ENCODE results near the gene CSRNP2.
"Not testable (repeated sequence)": the region's sequence is repeated elsewhere in the genome, so short reads cannot be mapped to it uniquely, and the experiment has no call there.

CSRNP2 gene

DNA sequence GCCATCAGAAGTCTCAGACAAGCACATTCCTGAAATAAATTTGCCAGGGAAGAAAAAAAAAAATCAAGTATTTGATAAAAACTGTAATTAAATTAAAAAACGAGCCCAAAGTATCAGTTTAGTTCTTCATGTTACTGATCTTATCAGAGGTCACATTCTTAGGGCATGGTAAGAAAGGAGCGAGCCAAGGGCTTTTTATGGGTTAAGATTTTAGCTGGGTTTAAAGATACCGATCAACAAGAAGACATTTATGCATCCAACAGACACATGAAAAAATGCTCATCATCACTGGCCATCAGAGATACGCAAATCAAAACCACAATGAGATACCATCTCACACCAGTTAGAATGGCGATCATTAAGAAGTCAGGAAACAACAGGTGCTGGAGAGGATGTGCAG lies 5.0 kb downstream of the CSRNP2 start:
- DNase-seq (ENCODE audit: low read depth in 2 of 2): not testable (repeated sequence)

DNA sequence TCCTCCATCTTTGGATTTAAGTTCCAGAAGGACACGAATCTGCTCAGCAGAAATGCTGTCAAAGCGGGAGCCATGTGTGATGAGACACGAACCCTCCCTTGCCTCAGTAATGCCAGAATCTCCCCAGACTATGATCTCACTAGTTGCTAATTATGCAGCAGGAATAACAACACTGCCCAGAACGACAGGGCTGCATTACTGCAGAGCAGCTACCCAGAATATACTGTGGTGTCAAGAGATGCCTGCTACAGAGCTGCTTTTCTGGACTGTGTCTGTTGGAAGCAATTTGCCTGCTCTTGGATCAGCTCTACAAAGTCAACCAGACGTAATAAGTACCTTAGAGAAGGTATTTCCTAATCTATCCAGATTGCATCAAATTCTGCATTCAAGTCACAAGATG lies 5.5 kb downstream of the CSRNP2 start:
- no peak for DNase-seq (ENCODE audit: low read depth in 2 of 2)

DNA sequence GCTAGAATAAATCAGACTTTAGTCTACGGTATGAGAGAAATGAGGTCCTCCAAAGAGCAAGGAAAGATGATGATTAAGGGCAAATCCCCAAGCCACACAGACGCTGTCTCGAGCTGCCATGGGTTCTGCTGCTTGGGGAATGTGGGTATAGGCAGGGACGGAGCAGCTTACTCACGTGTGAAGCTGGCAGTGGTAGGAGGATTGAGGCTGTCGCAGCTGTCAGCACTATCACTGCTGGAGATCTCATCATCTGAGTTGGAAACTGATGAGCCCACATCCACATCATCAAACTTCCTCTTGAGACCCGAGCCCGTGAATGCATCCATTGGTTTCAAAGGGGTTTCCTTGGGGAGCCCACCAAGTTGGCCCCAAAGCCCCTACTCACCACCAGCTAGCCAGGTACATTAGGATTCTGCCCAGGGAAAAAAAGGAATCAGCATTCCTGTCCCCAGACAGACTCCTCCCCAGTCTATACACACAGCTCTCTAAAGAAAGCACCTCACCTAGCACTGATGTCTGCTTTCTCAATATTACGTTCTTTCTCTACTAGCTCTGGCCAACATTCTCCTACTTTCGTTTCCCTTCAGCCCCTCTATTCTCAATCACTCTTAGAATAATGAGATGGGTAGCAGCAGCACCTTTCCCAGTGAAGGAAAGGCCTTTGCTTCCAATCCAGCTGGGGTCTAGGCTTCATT lies 7.0 kb downstream of the CSRNP2 start:
- DNase-seq (ENCODE audit: low read depth in 2 of 2): no peak

DNA sequence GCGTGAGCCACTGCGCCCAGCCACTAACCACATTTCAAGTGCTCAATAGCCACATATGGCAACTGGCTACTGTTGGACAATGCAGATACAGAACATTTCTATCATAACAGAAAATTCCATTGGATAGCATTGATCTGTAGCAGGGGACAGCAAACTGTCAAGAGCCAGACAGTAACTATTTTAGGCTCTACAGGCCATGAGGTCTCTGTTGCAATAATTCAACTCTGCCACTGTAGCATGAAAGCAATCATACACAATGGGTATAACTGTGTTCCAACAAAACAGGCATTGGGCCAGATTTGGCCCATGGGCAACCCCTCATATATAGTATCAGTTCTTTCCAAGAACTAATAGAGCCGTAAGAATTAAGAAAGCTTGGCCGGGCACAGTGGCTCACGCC lies 8.0 kb downstream of the CSRNP2 start:
- no peak for DNase-seq (ENCODE audit: low read depth in 2 of 2)

DNA sequence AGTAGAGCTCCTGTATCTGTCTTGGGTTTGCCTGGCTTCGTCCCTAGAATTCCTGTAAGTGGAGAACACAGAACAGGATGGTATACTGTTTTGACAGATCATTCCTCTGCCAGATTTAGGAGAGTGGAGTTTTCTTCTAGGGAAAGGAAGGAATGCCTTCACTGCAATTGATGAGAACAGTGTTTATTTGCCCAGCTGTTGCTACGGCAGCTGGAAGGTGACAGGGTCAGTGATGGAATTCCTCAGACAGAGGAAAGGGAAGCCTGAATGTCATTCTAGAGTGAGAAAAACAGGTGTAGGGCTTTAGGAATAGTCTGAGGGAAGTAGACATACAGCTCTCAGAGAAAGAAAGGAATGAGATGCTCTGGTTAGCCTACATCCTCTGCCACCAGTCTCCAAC lies 11.7 kb downstream of the CSRNP2 start:
- DNase-seq (ENCODE audit: low read depth in 2 of 2): no peak

DNA sequence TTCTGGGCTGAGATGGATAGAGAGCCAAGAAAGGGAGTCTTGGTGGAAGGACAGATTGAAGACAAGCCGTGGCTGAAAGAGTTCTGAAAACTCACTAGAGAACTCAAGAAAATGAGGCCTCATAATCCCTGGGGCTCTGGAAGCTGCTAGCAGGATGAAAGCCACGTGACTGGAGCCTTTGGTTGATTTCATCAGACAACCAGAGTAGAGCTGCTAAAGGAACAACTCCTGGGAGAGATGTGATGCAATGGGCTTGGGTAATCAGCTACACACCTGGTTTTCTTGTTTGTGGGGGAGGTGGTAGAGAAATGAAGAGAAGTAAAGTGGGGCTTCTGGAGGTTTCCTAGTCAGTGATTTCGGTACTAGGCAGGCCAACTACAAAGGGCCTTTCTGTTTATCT lies 13.4 kb downstream of the CSRNP2 start:
- DNase-seq (ENCODE audit: low read depth in 2 of 2): no peak

DNA sequence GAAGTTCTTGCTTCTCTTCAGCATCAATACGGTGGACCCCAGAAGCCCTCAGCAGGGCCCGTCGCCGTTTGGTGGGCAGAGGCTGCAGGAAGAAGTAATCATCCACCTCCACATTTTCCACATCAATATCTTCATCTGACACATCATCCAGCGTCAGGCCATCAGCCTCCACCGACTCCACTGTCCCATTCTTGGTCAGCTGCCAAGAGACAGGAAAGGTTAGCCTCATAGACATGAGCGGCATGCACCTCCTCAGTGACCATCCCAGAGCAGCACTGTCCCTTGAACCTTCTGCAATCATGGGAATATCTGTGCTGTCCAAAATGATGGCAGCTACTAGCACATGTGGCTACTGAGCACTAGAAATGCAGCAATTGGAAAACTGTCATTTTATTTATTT lies 15.6 kb downstream of the CSRNP2 start:
- no peak for DNase-seq (ENCODE audit: low read depth in 2 of 2)

DNA sequence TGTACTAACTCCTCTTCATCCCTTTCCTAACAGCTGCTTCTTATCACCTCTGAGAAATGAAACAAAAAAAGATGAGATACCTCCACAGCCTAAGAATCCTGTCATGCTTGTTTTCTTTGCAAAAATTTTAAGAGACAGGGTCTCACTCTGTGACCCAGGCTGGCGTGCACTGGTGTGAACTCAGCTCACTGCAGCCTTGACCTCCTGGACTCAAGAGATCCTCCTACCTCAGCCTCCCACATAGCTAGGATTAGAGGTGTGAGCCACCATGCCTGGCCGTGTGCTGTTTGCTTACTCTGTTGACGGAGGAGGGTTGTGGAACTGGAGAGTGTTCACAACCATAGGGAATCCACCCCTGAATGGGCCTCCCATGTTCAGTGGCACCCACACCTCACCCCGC lies 16.2 kb downstream of the CSRNP2 start:
- DNase-seq (ENCODE audit: low read depth in 2 of 2): no peak

DNA sequence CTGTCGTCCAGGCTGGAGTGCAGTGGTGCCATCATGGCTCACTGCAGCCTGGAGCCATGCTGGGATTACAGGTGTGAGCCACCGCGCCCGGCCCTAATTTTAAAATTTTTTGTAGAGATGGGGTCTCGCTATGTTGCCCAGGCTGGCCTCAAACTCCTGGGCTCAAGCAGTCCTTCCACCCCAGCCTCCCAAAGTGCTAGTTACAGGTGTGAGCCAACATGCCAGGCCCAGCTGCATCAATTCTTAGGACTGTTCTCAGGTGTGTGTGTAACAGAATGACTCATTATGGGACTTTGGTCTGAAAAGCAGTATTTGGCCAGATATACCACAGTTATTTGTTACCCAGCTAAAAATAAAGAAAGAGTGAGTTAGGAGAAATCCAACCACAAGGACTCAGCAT lies 17.9 kb downstream of the CSRNP2 start:
- no peak for DNase-seq (ENCODE audit: low read depth in 2 of 2)

DNA sequence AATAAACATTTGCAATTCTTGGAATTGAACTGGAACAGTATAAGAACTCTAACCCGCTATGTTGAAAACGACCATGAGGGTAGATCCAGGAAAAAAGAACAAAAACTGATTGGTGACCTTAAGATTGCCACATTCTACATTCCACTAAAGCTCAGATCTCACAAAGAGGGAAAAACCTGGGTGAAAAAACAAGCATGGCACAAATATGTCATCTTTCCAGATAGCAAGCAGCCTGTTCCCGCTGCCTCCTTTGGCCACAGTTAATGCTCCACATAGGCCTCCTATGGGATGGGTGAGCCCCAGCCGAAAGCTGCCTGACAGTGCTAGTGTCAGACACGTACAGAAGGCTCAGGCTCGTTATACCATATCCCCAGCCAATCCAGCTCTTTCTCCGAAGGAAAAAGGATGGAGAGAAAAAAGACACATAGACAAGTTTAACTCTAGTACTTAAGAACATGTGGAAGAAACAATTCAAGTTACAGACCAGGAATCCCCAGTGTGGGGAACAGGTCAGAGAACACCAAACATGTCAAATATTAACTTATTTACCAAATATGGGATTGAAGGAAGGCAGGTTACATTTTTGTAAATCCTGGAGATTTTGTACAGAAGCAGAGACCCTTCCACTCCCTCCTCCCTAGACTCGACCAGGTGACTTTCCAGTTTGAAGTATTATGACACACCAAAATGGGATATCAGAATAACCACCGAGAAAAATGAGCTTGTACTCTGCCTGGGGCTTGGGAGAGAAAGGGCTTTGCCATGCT lies 20.6 kb downstream of the CSRNP2 start:
- no peak for DNase-seq (ENCODE audit: low read depth in 2 of 2)

DNA sequence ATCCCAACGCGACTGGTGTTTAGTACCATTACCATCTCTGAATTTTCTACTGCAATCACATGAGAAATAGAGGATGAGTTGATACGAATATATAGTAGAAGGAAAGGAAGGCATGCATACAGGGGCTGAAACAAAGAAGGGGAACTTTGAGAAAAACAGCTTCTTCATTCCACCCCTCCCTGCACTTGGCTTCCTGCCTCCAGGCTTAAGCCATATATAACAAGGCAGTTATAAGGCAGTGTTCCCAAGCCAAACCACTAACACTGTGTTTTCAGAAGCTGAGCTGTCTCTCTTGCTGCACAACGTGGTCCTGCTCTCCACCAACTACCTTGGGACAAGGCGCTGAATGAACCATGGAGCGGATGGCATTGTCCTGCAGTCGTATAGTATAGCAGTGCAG lies 24.3 kb downstream of the CSRNP2 start:
- DNase-seq (ENCODE audit: low read depth in 2 of 2): no peak

DNA sequence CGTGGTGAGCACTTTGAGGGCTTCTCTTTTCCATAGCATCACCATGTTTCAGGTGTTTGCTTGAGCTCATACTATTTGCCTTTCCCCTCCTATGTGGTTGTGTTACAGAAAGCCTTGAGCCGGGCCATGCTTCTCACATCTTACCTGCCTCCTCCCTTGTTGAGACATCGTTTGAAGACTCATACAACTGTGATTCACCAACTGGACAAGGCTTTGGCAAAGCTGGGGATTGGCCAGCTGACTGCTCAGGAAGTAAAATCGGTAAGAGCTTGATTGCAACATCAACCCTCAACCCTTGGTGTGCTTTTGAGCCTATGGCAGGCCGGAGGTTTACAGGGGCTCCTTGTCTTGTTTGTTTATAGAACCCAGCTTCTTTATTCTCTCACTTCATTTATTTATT lies 27.2 kb downstream of the CSRNP2 start:
- DNase-seq (ENCODE audit: low read depth in 2 of 2): no peak

DNA sequence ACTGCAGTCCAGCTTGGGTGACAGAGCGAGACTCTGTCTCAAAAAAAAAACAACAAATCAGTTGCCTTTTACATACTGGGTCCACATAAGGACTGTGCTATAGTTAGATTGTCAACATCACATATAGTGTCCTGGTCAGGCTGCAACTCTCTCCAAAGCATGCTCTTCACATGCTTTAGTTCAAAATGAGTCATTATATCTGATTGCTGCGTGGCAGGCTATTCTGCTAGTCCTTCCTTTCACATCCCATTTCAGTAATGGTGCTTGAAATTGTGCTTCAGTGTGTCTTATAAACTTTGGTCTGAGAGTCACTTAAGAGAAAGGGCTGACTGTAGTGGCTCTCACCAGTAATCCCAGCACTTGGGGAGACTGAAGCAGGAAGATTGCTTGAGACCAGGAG lies 28.3 kb downstream of the CSRNP2 start:
- no peak for DNase-seq (ENCODE audit: low read depth in 2 of 2)

DNA sequence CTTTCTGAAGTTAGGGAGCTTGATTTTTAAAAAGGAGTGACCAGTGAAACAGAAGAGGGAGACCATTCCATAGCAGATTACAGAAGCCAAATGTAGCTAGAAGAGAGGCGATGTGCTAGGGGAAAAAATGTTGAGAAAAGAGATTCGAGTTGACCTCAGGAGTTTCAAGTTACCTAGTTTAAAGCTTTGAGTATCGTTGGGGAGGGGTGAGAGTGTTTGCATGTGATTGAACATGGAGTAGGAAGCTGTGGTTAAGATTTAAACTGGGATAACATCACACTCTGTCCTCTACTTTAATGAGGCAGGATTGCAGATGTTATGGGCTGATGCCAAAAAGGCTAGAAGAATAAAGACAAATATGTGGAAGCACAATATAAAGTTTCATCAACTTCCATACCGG lies 31.6 kb downstream of the CSRNP2 start:
- no peak for DNase-seq (ENCODE audit: low read depth in 2 of 2)

DNA sequence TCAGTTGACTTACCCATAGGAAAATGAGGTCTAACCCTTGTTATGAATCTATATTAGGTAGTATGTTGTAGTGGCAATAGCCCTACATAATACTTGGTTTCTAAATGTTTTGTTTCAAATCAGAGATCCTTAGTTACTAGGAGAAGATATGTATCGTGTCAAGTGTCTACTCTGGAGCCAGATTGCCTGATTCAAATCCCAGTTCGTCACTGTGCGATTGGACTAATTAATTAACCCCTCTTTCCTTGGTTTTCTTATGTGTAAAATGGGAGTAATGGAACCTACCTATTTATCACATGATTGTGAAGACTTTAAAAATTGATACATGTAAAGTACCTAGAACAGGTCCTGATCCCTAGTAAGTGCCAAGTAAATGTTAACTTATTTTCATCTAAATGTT lies 33.9 kb downstream of the CSRNP2 start:
- DNase-seq (ENCODE audit: low read depth in 2 of 2): no peak

DNA sequence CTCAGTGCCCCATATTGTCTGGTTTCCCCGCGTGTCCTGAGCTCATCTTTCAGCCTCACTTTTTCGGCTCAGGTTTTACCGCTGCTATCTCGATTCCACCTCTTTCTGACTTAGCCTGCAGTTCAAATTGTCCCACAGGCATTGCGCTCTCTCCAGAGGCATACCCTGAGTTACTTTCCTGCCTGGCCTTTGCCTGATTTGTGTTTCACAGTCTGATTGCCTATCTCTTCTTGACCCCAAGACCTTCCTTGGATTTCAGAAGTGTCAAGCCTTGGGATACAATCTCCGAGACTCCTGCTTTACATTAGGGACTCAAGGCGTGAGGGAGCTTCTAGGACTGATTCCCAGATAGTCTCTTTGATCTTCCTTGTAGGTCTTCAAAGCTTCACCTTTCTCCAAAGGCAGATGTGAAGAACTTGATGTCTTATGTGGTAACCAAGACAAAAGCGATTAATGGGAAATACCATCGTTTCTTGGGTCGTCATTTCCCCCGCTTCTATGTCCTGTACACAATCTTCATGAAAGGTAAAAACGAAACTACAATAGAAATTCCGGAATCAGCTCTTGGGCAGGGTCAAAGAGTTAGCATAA lies 34.6 kb downstream of the CSRNP2 start:
- no peak for DNase-seq (ENCODE audit: low read depth in 2 of 2)

DNA sequence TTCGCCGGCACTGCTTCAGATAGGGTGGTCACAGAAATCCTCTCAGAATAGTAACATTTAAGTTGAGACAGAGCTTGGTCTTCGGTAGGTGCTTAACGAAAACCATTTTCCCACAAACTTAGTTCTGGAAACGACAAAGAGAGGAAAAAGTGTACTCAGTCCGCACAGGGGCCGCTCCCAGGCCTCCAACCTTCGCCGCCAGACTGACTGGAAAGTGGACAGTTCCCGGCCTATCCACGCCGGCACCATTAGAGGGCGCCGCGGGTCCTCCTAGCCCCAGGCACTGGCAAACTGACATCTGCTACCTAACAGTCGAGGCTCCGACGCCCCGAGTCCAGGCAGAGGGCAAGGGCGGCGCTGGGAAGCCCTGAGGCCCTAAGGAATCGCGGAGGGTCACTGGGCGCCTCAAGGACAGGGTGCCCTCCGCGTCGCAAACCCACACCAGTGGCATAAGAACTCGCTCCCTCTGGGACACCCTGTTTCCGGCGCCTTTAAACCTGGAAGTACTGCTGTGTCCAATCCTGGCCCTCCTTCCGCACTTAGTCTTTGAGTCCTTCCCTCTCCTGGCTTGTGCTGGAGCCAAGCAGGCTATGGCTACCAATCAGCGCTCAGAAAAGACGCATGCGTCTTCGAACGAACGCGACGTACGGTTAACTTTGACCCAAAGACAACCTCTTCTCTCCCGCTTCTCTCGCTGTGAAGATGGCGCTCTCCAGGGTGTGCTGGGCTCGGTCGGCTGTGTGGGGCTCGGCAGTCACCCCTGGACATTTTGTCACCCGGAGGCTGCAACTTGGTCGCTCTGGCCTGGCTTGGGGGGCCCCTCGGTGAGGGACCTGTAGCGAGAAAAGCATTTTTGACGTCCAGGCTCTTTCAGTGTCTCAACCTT lies 35.5 kb downstream of the CSRNP2 start, which contains the start of gene LETMD1:
TSS of gene LETMD1 (plus strand) at position 673 of the 886 bp plus-strand sequence. CDS start at position 703, 30 bp downstream.
- peak; percentile 75 to 76 for DNase-seq (ENCODE audit: low read depth in 2 of 2)

DNA sequence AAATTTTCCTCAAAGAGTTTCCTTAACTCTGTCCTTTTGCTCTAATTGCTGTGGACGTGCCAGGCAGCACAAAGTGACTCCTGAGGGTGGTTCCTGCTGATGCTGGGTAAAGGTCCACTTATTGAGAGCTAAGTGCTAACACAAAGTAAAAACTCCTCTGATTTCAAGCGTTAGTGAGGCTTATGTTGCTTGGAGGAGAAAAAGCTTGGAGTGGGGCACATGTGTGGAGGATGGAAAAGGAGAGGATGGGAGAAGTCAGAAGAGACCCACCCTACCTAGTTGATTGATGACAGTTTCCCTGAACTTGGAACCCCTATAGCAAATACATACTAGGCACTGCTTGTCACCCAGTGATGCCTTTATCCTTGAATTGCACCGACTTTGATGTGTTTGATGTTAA lies 47.1 kb downstream of the CSRNP2 start:
- no peak for DNase-seq (ENCODE audit: low read depth in 2 of 2)

DNA sequence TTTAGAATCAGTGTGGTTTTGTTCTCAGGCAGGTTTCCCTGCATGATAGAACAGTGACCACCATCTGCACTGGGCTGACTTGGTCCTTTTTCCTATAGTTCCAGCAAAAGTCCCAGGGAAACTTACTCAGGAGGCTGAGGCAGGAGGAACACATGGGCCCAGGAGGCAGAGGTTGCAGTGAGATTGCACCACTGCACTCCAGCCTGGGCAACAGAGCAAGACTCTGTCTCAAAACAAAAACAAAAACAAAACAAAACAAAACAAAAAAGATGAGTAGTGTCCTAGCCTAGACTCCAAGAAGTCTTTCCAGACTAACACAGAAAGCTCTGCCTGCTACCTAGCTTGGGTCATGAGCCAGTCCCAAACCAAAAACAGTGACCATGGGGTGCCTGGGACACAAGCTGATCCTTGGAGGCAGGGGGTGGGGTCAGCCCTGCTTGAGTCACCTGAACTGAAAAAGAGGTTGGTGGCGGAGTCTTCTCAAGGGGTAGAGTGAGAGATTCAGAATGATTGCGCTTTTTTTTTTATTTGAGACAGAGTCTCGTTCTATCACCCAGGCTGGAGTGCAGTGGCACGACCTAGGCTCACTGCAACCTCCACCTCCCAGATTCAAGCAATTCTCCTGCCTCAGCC lies 49.8 kb downstream of the CSRNP2 start:
- DNase-seq (ENCODE audit: low read depth in 2 of 2): no peak

DNA sequence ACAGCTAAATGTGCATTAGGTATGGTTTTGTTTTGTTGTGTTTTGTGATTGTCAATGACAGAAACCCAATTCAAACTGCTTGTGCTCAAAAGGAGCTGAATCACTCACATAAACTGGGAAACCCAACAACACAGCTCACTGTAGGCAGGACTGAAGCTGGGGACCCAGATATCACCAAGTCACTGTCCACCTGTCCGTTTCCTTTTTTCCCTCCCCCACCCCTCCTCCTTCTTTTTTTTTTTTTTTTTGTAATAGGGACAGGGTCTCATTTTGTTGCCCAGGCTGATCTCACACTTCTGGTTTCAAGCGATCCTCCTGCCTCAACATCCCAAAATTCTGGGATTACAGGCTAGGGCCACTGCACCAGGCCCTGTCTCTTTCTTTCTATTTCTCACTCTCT lies 50.3 kb downstream of the CSRNP2 start:
- DNase-seq (ENCODE audit: low read depth in 2 of 2): no peak

DNA sequence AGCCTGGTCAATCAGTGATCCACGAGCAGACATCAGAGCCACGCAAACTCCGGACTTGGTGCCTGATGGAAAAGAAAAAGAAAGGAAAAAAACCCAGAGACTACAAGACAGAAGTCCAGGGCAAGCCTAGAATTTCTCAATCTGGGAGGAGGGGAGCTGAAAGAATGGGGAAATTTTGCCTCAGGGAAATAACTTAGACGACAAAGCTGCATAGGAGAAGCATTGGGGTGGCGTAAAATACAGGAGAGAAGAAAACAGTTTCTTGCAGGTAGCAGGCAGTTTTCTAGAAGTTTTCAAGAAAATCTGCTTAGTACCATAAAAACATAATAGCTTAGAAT lies 54.6 kb downstream of the CSRNP2 start:
- no peak for DNase-seq (ENCODE audit: low read depth in 2 of 2)
